GM23338 (cell line): ENCODE measurements around the gene MELK. TPM values are rescaled to one million over a fixed set of nuclear protein-coding genes. Genes with fewer than 3 reads are reported as not detected.

Experiments
- ATAC-seq: fragments of 200-7000 bp; cut with Tn5 transposase; 3 replicates; pipeline ENCODE4 v1.9.1; 2020
- DNase-seq: peaks from one replicate; pipeline ENCODE4 v3.0.0-alpha.2; 2015; ENCODE audit warnings: low spot score
- H2AFZ ChIP-seq: fragments of 200-600 bp; sonication (generic); 2 replicates; pipeline ENCODE4 v1.8.0; 2016; ENCODE audit warnings: antibody characterized with exemption, mild to moderate bottlenecking, moderate library complexity
- H3F3A ChIP-seq: fragments of 200-600 bp; sonication (generic); replicated peaks from 2 replicates; pipeline ENCODE4 v1.8.0; 2017; ENCODE audit warnings: antibody characterized with exemption, mixed run types, low read depth
- H3K27ac ChIP-seq: fragments of 200-600 bp; sonication (generic); 2 replicates; pipeline ENCODE4 v1.6.1; 2016; ENCODE audit warnings: low read depth
- H3K27me3 ChIP-seq: fragments of 200-600 bp; sonication (generic); 2 replicates; pipeline ENCODE4 v1.8.0; 2016; ENCODE audit warnings: mild to moderate bottlenecking, mixed run types, moderate library complexity; ENCODE audit not compliant: insufficient read depth
- H3K36me3 ChIP-seq: fragments of 200-600 bp; sonication (generic); 2 replicates; pipeline ENCODE4 v1.8.0; 2016; ENCODE audit warnings: mild to moderate bottlenecking; ENCODE audit not compliant: insufficient read depth
- H3K4me1 ChIP-seq: fragments of 200-600 bp; sonication (generic); 2 replicates; pipeline ENCODE4 v1.8.0; 2016; ENCODE audit warnings: mild to moderate bottlenecking, moderate library complexity; ENCODE audit not compliant: insufficient read depth
- H3K4me2 ChIP-seq: fragments of 200-600 bp; sonication (generic); 2 replicates; pipeline ENCODE4 v1.7.1; 2017; ENCODE audit warnings: mixed run types
- H3K4me3 ChIP-seq: fragments of 200-600 bp; sonication (generic); 2 replicates; pipeline ENCODE4 v1.6.1; 2016; ENCODE audit warnings: mixed run types
- H3K79me2 ChIP-seq: fragments of 200-600 bp; sonication (generic); replicated peaks from 2 replicates; pipeline ENCODE4 v1.8.0; 2017; ENCODE audit warnings: mild to moderate bottlenecking; ENCODE audit not compliant: insufficient read depth
- H3K9me2 ChIP-seq: fragments of 200-600 bp; sonication (generic); 2 replicates; pipeline ENCODE4 v1.8.0; 2017; ENCODE audit not compliant: insufficient read depth
- H4K20me1 ChIP-seq: fragments of 200-600 bp; sonication (generic); replicated peaks from 2 replicates; pipeline ENCODE4 v1.8.0; 2017; ENCODE audit warnings: mild to moderate bottlenecking; ENCODE audit not compliant: insufficient read depth
- H3K27ac Mint-ChIP-seq: 2 replicates; pipeline ENCODE4 v1.8.0; 2020; ENCODE audit warnings: inconsistent platforms, mild to moderate bottlenecking, moderate library complexity, mixed read lengths
- H3K27me3 Mint-ChIP-seq: 3 replicates; pipeline ENCODE4 v1.8.0; 2022; ENCODE audit warnings: low read depth, mild to moderate bottlenecking, moderate library complexity, mixed read lengths, inconsistent platforms; ENCODE audit not compliant: insufficient read depth, poor library complexity
- H3K36me3 Mint-ChIP-seq: 3 replicates; pipeline ENCODE4 v1.8.0; 2021; ENCODE audit warnings: low read depth, mild to moderate bottlenecking, inconsistent platforms, moderate library complexity, mixed read lengths
- H3K4me1 Mint-ChIP-seq: 3 replicates; pipeline ENCODE4 v1.8.0; 2020; ENCODE audit warnings: mild to moderate bottlenecking, inconsistent platforms, mixed read lengths
- H3K4me3 Mint-ChIP-seq: 3 replicates; pipeline ENCODE4 v1.8.0; 2021; ENCODE audit warnings: moderate library complexity, mild to moderate bottlenecking, inconsistent platforms, mixed read lengths
- H3K9me3 Mint-ChIP-seq: 3 replicates; pipeline ENCODE4 v1.8.0; 2020; ENCODE audit warnings: moderate library complexity, mild to moderate bottlenecking, inconsistent platforms, mixed read lengths
- CTCF ChIP-seq, 2 experiments: fragments of 200-600 bp in 1 of 2; sonication (generic) in 1 of 2; conservative IDR thresholded peaks; 2 replicates each; pipeline versions ENCODE4 v1.5.1 to v1.6.1; 2016 to 2017; ENCODE audit warnings: antibody characterized with exemption in 2 of 2, low read depth in 2 of 2, mild to moderate bottlenecking in 2 of 2, moderate library complexity in 1 of 2
- EZH2 ChIP-seq: fragments of 200-600 bp; sonication (generic); IDR thresholded peaks from one replicate; pipeline ENCODE4 v1.8.0; 2017; ENCODE audit warnings: antibody characterized with exemption, mild to moderate bottlenecking, low read depth; ENCODE audit not compliant: unreplicated experiment
- EZH2phosphoT487 ChIP-seq: fragments of 200-600 bp; sonication (generic); IDR thresholded peaks from one replicate; pipeline ENCODE4 v1.8.1; 2018; ENCODE audit warnings: antibody characterized with exemption; ENCODE audit not compliant: unreplicated experiment
- JUNB ChIP-seq: IDR thresholded peaks from one replicate; pipeline ENCODE4 v1.6.1; 2016; ENCODE audit warnings: antibody characterized with exemption; ENCODE audit not compliant: unreplicated experiment
- POLR2AphosphoS5 ChIP-seq: IDR thresholded peaks from 2 replicates; pipeline ENCODE4 v1.6.1; 2016; ENCODE audit warnings: antibody characterized with exemption, low read depth
- ZNF114 ChIP-seq: fragments of 250-450 bp; sonication (Bioruptor Pico); IDR thresholded peaks from 2 replicates; pipeline ENCODE4 v1.5.0; 2020; ENCODE audit warnings: mild to moderate bottlenecking, moderate library complexity
- ZNF331 ChIP-seq: fragments of 250-450 bp; sonication (Bioruptor Pico); IDR thresholded peaks from 2 replicates; pipeline ENCODE4 v1.5.0; 2020; ENCODE audit warnings: low read depth, mild to moderate bottlenecking, moderate library complexity
- polyA plus RNA-seq: library from polyadenylated mRNA; unstranded; fragments of >200 nt; fragmentation: Nextera tagmentation; extraction: Ambion mirVana; gene quantifications from 2 replicates; pipeline ENCODE4 v1.2.1, GENCODE V29; 2016
- total RNA-seq: library from RNA; depleted of rRNA; stranded (reverse); fragments of >200 nt; shearing (Covaris generic); gene quantifications from 2 replicates; pipeline ENCODE4 v1.2.3, GENCODE V29; 2014
- TF ChIP-seq, protein P1 (sequence below): fragments of 250-450 bp; sonication (Bioruptor Pico); IDR thresholded peaks from 2 replicates; pipeline ENCODE4 v1.5.0; 2020; ENCODE audit warnings: mild to moderate bottlenecking, moderate library complexity

Gene MELK
- total and polyA plus RNA-seq, 2 experiments from 2014 or later: 37.2 to 55.7 TPM

GRCh38 chr9:36664806-36665205 lies 92.1 kb downstream of the MELK start (continued):
- TF ChIP-seq, protein P1, sequence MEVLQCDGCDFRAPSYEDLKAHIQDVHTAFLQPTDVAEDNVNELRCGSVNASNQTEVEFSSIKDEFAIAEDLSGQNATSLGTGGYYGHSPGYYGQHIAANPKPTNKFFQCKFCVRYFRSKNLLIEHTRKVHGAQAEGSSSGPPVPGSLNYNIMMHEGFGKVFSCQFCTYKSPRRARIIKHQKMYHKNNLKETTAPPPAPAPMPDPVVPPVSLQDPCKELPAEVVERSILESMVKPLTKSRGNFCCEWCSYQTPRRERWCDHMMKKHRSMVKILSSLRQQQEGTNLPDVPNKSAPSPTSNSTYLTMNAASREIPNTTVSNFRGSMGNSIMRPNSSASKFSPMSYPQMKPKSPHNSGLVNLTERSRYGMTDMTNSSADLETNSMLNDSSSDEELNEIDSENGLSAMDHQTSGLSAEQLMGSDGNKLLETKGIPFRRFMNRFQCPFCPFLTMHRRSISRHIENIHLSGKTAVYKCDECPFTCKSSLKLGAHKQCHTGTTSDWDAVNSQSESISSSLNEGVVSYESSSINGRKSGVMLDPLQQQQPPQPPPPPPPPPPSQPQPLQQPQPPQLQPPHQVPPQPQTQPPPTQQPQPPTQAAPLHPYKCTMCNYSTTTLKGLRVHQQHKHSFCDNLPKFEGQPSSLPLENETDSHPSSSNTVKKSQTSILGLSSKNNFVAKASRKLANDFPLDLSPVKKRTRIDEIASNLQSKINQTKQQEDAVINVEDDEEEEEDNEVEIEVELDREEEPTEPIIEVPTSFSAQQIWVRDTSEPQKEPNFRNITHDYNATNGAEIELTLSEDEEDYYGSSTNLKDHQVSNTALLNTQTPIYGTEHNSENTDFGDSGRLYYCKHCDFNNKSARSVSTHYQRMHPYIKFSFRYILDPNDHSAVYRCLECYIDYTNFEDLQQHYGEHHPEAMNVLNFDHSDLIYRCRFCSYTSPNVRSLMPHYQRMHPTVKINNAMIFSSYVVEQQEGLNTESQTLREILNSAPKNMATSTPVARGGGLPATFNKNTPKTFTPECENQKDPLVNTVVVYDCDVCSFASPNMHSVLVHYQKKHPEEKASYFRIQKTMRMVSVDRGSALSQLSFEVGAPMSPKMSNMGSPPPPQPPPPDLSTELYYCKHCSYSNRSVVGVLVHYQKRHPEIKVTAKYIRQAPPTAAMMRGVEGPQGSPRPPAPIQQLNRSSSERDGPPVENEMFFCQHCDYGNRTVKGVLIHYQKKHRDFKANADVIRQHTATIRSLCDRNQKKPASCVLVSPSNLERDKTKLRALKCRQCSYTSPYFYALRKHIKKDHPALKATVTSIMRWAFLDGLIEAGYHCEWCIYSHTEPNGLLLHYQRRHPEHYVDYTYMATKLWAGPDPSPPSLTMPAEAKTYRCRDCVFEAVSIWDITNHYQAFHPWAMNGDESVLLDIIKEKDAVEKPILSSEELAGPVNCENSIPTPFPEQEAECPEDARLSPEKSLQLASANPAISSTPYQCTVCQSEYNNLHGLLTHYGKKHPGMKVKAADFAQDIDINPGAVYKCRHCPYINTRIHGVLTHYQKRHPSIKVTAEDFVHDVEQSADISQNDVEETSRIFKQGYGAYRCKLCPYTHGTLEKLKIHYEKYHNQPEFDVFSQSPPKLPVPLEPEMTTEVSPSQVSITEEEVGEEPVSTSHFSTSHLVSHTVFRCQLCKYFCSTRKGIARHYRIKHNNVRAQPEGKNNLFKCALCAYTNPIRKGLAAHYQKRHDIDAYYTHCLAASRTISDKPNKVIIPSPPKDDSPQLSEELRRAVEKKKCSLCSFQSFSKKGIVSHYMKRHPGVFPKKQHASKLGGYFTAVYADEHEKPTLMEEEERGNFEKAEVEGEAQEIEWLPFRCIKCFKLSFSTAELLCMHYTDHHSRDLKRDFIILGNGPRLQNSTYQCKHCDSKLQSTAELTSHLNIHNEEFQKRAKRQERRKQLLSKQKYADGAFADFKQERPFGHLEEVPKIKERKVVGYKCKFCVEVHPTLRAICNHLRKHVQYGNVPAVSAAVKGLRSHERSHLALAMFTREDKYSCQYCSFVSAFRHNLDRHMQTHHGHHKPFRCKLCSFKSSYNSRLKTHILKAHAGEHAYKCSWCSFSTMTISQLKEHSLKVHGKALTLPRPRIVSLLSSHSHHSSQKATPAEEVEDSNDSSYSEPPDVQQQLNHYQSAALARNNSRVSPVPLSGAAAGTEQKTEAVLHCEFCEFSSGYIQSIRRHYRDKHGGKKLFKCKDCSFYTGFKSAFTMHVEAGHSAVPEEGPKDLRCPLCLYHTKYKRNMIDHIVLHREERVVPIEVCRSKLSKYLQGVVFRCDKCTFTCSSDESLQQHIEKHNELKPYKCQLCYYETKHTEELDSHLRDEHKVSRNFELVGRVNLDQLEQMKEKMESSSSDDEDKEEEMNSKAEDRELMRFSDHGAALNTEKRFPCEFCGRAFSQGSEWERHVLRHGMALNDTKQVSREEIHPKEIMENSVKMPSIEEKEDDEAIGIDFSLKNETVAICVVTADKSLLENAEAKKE: no peak
- TF ChIP-seq ZNF331 (CRISPR knock-in tag) (no peak), CTCF (conservative IDR thresholded peaks at IDR 0.05; ENCODE audit: low read depth in 2 of 2) (no peak), JUNB (no peak), EZH2phosphoT487 (no peak)

DNA sequence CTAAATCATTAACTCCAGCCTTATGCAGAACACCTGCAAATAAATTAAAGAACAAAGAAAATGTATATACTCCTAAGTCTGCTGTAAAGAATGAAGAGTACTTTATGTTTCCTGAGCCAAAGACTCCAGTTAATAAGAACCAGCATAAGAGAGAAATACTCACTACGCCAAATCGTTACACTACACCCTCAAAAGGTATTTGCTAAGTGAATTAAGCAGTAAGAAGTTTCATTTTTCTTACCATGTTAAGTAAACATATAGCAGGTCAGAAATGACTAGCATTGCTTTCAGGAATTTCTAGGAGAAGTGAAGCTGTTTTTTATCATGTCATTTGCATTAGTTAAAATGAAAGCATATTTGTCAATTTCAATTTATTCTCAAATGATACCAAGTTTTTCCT lies 92.7 kb downstream of the MELK start:
- Mint-ChIP-seq H3K27me3 (no peaks in the 10 kb centered on the region), H3K4me1 (no peaks in the 10 kb centered on the region), H3K4me3 (no peak overlapping the region), H3K27ac (no peak overlapping the region), H3K9me3 (no peaks in the 10 kb centered on the region), H3K36me3 (peaks cover 35% of the 10 kb centered on the region)
- H3K4me2 ChIP-seq: no peak overlapping the region
- H3K36me3 ChIP-seq: peaks cover 8% of the 10 kb centered on the region; the same call in 1 of the 2 replicates
- no peaks in the 10 kb centered on the region for H3K79me2 ChIP-seq
- no peaks in the 10 kb centered on the region for H3K4me1 ChIP-seq
- H3K9me2 ChIP-seq: no peaks in the 10 kb centered on the region
- DNase-seq (no peak), ATAC-seq (no peak)
- H3K27me3 ChIP-seq: no peaks in the 10 kb centered on the region
- no peaks in the 10 kb centered on the region; the same call in 1 of the 2 replicates for H3F3A ChIP-seq
- H4K20me1 ChIP-seq: no peaks in the 10 kb centered on the region; the same call in 1 of the 2 replicates
- no peak overlapping the region for H2AFZ ChIP-seq
- no peak overlapping the region for H3K4me3 ChIP-seq
- no peak overlapping the region for H3K27ac ChIP-seq
- TF ChIP-seq ZNF114 (CRISPR knock-in tag) (no peak), EZH2 (no peak), POLR2AphosphoS5 (no peak)
- TF ChIP-seq, protein P1: no peak
